GM12891 (cell line): ENCODE measurements around the gene WASHC4.

Experiments
- POLR2A ChIP-seq: IDR thresholded peaks from 2 replicates; pipeline ENCODE4 v1.6.1; 2011; ENCODE audit warnings: low read depth, low read length, control low read depth
- POLR2AphosphoS5 ChIP-seq: IDR thresholded peaks from 2 replicates; pipeline ENCODE4 v1.6.1; 2011; ENCODE audit warnings: low read depth, low read length, control low read depth

DNA sequence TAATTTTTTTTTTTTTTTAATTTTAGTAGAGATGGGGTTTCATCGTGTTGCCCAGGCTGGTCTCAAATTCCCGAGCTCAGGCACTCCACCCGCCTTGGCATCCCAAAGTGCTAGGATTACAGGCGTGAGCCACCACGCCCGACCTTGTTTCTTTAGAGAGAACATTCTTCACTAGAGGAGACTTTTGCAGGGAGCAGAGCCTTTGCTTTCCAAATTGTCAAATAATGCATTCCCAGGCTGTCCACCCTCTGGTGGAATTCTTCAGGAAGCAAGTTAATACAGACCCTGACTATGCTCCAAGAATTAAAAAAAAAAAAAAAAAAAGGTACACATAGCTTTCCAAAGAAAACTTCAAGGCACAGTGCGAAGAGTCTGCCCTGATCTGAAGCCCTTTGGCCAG, 30.1 kb upstream of the WASHC4 start:
- no peak for TF ChIP-seq POLR2AphosphoS5
- no peak for TF ChIP-seq POLR2A
